ENCODE results near the gene CR2. TPM values are rescaled to one million over a fixed set of nuclear protein-coding genes. Genes with fewer than 3 reads are reported as not detected.

Gene CR2
- total and polyA plus RNA-seq, 7 donors, result 0.01 to 0.27 (median 0.16) TPM; not detected in 3

- Histone ChIP-seq H3K4me1 (no peaks in the 10 kb centered on the region), H3K27me3 (ENCODE audit: insufficient read depth in 3 of 3, low read length in 2 of 3) (peaks cover 0 to 12% (median 4%) of the 10 kb centered on the region in 3 donors), H3K36me3 (ENCODE audit: insufficient read depth in 1 of 2, low read depth in 1 of 2) (no peaks in the 10 kb centered on the region), H3K4me3 (no peak overlapping the region), H3K9me3 (no peaks in the 10 kb centered on the region), H3K27ac (no peak overlapping the region)
- TF ChIP-seq, protein P1, sequence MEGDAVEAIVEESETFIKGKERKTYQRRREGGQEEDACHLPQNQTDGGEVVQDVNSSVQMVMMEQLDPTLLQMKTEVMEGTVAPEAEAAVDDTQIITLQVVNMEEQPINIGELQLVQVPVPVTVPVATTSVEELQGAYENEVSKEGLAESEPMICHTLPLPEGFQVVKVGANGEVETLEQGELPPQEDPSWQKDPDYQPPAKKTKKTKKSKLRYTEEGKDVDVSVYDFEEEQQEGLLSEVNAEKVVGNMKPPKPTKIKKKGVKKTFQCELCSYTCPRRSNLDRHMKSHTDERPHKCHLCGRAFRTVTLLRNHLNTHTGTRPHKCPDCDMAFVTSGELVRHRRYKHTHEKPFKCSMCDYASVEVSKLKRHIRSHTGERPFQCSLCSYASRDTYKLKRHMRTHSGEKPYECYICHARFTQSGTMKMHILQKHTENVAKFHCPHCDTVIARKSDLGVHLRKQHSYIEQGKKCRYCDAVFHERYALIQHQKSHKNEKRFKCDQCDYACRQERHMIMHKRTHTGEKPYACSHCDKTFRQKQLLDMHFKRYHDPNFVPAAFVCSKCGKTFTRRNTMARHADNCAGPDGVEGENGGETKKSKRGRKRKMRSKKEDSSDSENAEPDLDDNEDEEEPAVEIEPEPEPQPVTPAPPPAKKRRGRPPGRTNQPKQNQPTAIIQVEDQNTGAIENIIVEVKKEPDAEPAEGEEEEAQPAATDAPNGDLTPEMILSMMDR (IDR thresholded peaks at IDR 0.05), result no peak
- ATAC-seq, result no peak
- WGBS, 3 donors, result 83 to 96% (median 94%) methylated on average over 1 of the region's 1 CpG
- intact Hi-C loops (cut with DNase I), result no loop called here
- no peak for DNase-seq
These were observed 26.1 kb upstream of the CR2 start for GRCh38 chr1:207427832-207428585.

DNA sequence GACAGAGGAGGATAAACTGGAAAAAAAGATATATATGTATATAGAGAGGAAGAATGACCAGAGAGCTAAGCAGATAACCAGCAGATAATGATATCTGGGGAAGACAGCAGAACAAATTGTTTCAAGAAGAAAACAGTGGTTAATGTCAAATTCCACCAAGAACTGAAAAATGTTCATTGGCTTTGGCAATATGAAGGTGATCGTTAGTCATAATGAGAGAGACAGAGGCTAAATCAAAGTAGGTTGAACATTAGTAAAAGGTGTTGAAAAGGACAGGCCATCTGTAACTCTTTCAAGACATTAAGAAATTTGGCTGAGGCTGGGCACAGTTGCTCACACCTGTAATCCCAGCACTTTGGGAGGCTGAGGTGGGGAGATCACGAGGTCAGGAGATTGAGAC, 25.3 kb upstream of the CR2 start:
- TF ChIP-seq, protein P1 (IDR thresholded peaks at IDR 0.05), result no peak
- WGBS, 3 donors, result 78 to 86% (median 84%) methylated on average over 2 of the region's 2 CpGs
- ATAC-seq, result no peak
- no peak overlapping the region for H3K27ac ChIP-seq
- no peaks in the 10 kb centered on the region for H3K4me1 ChIP-seq
- H3K27me3 ChIP-seq (ENCODE audit: insufficient read depth in 3 of 3, low read length in 2 of 3), result peaks cover 0 to 7% (median 0%) of the 10 kb centered on the region in 3 donors
- intact Hi-C loops (cut with DNase I), result no loop called here
- H3K9me3 ChIP-seq, result no peaks in the 10 kb centered on the region
- H3K36me3 ChIP-seq (ENCODE audit: insufficient read depth in 1 of 2, low read depth in 1 of 2), result no peaks in the 10 kb centered on the region
- no peak overlapping the region for H3K4me3 ChIP-seq
- no peak for DNase-seq

- ATAC-seq (no peak), DNase-seq (no peak)
- no peaks in the 10 kb centered on the region for H3K36me3 ChIP-seq (ENCODE audit: insufficient read depth in 1 of 2, low read depth in 1 of 2)
- no peak overlapping the region for H3K4me3 ChIP-seq
- no peaks in the 10 kb centered on the region for H3K4me1 ChIP-seq
- TF ChIP-seq, protein P1 (IDR thresholded peaks at IDR 0.05), result no peak
- 62 to 73% (median 65%) methylated on average over 2 of the region's 2 CpGs for WGBS, 3 donors
- H3K27me3 ChIP-seq (ENCODE audit: insufficient read depth in 3 of 3, low read length in 2 of 3), result peaks cover 0 to 7% (median 0%) of the 10 kb centered on the region in 3 donors
- H3K9me3 ChIP-seq, result no peaks in the 10 kb centered on the region
- H3K27ac ChIP-seq, result no peak overlapping the region
- intact Hi-C loops (cut with DNase I), result no loop called here
These were observed 24.2 kb upstream of the CR2 start for GRCh38 chr1:207429963-207430362.

GRCh38 chr1:207430602-207431001, 23.5 kb upstream of the CR2 start:
- Histone ChIP-seq H3K4me3 (no peak overlapping the region), H3K27ac (no peak overlapping the region), H3K36me3 (ENCODE audit: insufficient read depth in 1 of 2, low read depth in 1 of 2) (no peaks in the 10 kb centered on the region), H3K4me1 (no peaks in the 10 kb centered on the region), H3K27me3 (ENCODE audit: insufficient read depth in 3 of 3, low read length in 2 of 3) (peaks cover 0 to 7% (median 0%) of the 10 kb centered on the region in 3 donors), H3K9me3 (no peaks in the 10 kb centered on the region)
- 53 to 78% (median 61%) methylated on average over 1 of the region's 1 CpG for WGBS, 3 donors
- DNase-seq (no peak), ATAC-seq (no peak)
- intact Hi-C loops (cut with DNase I), result no loop called here
- TF ChIP-seq, protein P1 (IDR thresholded peaks at IDR 0.05), result no peak
